Astrocyte (in vitro differentiated cells and primary cell): ENCODE data around the gene ANAPC13. TPM values are rescaled to one million over a fixed set of nuclear protein-coding genes. Genes with fewer than 3 reads are reported as not detected.

Experiments used
- DNase-seq: peaks from one replicate; pipeline ENCODE4 v3.0.0-alpha.2; 2010; ENCODE audit warnings: low read depth
- FAIRE-seq: peaks from 2 replicates; lab custom pipeline; 2011; peaks lifted over from hg19 to GRCh38; lab: Jason Lieb, UNC
- H2AFZ ChIP-seq: 2 replicates; pipeline ENCODE4 v1.6.0; 2012; ENCODE audit warnings: low read depth, low read length, inconsistent platforms
- H3K27ac ChIP-seq: 2 replicates; pipeline ENCODE4 v1.5.1; 2011; ENCODE audit warnings: low read depth, low read length, inconsistent platforms
- H3K27me3 ChIP-seq: 2 replicates; pipeline ENCODE4 v1.6.0; 2011; ENCODE audit warnings: low read length, inconsistent platforms; ENCODE audit not compliant: insufficient read depth
- H3K36me3 ChIP-seq: 2 replicates; pipeline ENCODE4 v1.5.1; 2011; ENCODE audit warnings: low read length, inconsistent platforms; ENCODE audit not compliant: insufficient read depth
- H3K4me1 ChIP-seq: 2 replicates; pipeline ENCODE4 v1.5.1; 2011; ENCODE audit warnings: low read length, inconsistent platforms; ENCODE audit not compliant: insufficient read depth
- H3K4me2 ChIP-seq: 2 replicates; pipeline ENCODE4 v1.6.0; 2012; ENCODE audit warnings: low read length, inconsistent platforms
- H3K4me3 ChIP-seq: 2 replicates; pipeline ENCODE4 v1.5.1; 2011; ENCODE audit warnings: low read depth, mild to moderate bottlenecking, low read length, inconsistent platforms; ENCODE audit not compliant: insufficient read depth
- H3K79me2 ChIP-seq: 2 replicates; pipeline ENCODE4 v1.6.0; 2012; ENCODE audit warnings: mild to moderate bottlenecking, low read length, inconsistent platforms; ENCODE audit not compliant: insufficient read depth
- H3K9ac ChIP-seq: 2 replicates; pipeline ENCODE4 v1.6.0; 2012; ENCODE audit warnings: mild to moderate bottlenecking, low read length, inconsistent platforms
- H3K9me3 ChIP-seq: 2 replicates; pipeline ENCODE4 v1.5.1; 2012; ENCODE audit warnings: low read depth, mild to moderate bottlenecking, low read length, inconsistent platforms; ENCODE audit not compliant: insufficient read depth
- H4K20me1 ChIP-seq: 2 replicates; pipeline ENCODE4 v1.6.0; 2012; ENCODE audit warnings: low read length, inconsistent platforms; ENCODE audit not compliant: insufficient read depth
- H3K27ac Mint-ChIP-seq: one replicate; pipeline ENCODE4 v1.8.0; 2021; ENCODE audit warnings: mild to moderate bottlenecking, mixed read lengths; ENCODE audit not compliant: unreplicated experiment
- H3K27me3 Mint-ChIP-seq: one replicate; pipeline ENCODE4 v1.8.0; 2021; ENCODE audit warnings: low read depth, mixed read lengths; ENCODE audit not compliant: unreplicated experiment
- H3K36me3 Mint-ChIP-seq: one replicate; pipeline ENCODE4 v1.8.0; 2021; ENCODE audit warnings: low read depth, mixed read lengths; ENCODE audit not compliant: unreplicated experiment
- H3K4me1 Mint-ChIP-seq: one replicate; pipeline ENCODE4 v1.8.0; 2021; ENCODE audit warnings: low read depth, mixed read lengths; ENCODE audit not compliant: unreplicated experiment
- H3K4me3 Mint-ChIP-seq: one replicate; pipeline ENCODE4 v1.8.0; 2021; ENCODE audit warnings: mild to moderate bottlenecking, moderate library complexity, mixed read lengths; ENCODE audit not compliant: unreplicated experiment
- H3K9me3 Mint-ChIP-seq: one replicate; pipeline ENCODE4 v1.8.0; 2021; ENCODE audit warnings: mild to moderate bottlenecking, mixed read lengths; ENCODE audit not compliant: unreplicated experiment
- CTCF ChIP-seq: IDR thresholded peaks from 2 replicates; pipeline ENCODE4 v1.5.1; 2011; ENCODE audit warnings: low read depth, mild to moderate bottlenecking, inconsistent platforms, low read length, moderate library complexity; ENCODE audit not compliant: insufficient read depth
- EZH2 ChIP-seq: IDR thresholded peaks from 2 replicates; pipeline ENCODE4 v1.6.1; 2012; ENCODE audit warnings: mild to moderate bottlenecking, low read length, inconsistent platforms; ENCODE audit not compliant: insufficient read depth
- total RNA-seq: library from RNA; stranded (reverse); gene quantifications from 2 replicates; pipeline ENCODE4 v1.2.1, GENCODE V29; 2021

ANAPC13 gene
- total RNA-seq, 1 donor from 2014 or later, result 61.0 TPM

GRCh38 chr3:134476306-134476705, 9.5 kb downstream of the ANAPC13 start:
- H3K36me3 ChIP-seq, result peaks cover 26% of the 10 kb centered on the region
- Mint-ChIP-seq H3K27me3 (no peaks in the 10 kb centered on the region), H3K4me3 (peak overlapping the region; percentile 63), H3K4me1 (peaks cover 36% of the 10 kb centered on the region), H3K9me3 (no peaks in the 10 kb centered on the region), H3K36me3 (peaks cover 6% of the 10 kb centered on the region), H3K27ac (peak overlapping the region; percentile 6)
- peak overlapping the region; percentile 45 for H3K27ac ChIP-seq
- H3K9ac ChIP-seq, result peak overlapping the region; percentile 35
- no peak for TF ChIP-seq CTCF
- no peaks in the 10 kb centered on the region for H3K27me3 ChIP-seq
- H3K79me2 ChIP-seq, result peaks cover 11% of the 10 kb centered on the region
- no peak overlapping the region for H2AFZ ChIP-seq
- H4K20me1 ChIP-seq, result no peaks in the 10 kb centered on the region
- FAIRE-seq (no peak), DNase-seq (peak; percentile 79)
- H3K4me1 ChIP-seq, result peaks cover 28% of the 10 kb centered on the region
- H3K4me2 ChIP-seq, result no peak overlapping the region
- no peak overlapping the region for H3K4me3 ChIP-seq
- no peaks in the 10 kb centered on the region for H3K9me3 ChIP-seq

GRCh38 chr3:134474956-134475355, 10.8 kb downstream of the ANAPC13 start:
- no peak overlapping the region for H3K4me2 ChIP-seq
- H3K4me1 Mint-ChIP-seq, result peaks cover 36% of the 10 kb centered on the region
- H3K9me3 ChIP-seq, result no peaks in the 10 kb centered on the region
- FAIRE-seq (no peak), DNase-seq (no peak)
- no peaks in the 10 kb centered on the region for H3K9me3 Mint-ChIP-seq
- no peaks in the 10 kb centered on the region for H3K27me3 ChIP-seq
- H2AFZ ChIP-seq, result no peak overlapping the region
- H3K27ac Mint-ChIP-seq, result no peak overlapping the region
- H3K27me3 Mint-ChIP-seq, result no peaks in the 10 kb centered on the region
- no peaks in the 10 kb centered on the region for H3K79me2 ChIP-seq
- H3K4me3 ChIP-seq, result no peak overlapping the region
- no peak overlapping the region for H3K27ac ChIP-seq
- H3K4me1 ChIP-seq, result peaks cover 30% of the 10 kb centered on the region
- no peaks in the 10 kb centered on the region for H4K20me1 ChIP-seq
- peaks cover 17% of the 10 kb centered on the region for H3K36me3 ChIP-seq
- TF ChIP-seq EZH2 (no peak), CTCF (no peak)
- H3K9ac ChIP-seq, result no peak overlapping the region
- peaks cover 6% of the 10 kb centered on the region for H3K36me3 Mint-ChIP-seq
- no peak overlapping the region for H3K4me3 Mint-ChIP-seq

GRCh38 chr3:134473868-134474546, 11.8 kb downstream of the ANAPC13 start:
- Histone ChIP-seq H3K27me3 (no peaks in the 10 kb centered on the region), H4K20me1 (no peaks in the 10 kb centered on the region), H3K9me3 (no peaks in the 10 kb centered on the region), H3K4me2 (peak overlapping the region; percentile 24), H3K36me3 (peaks cover 17% of the 10 kb centered on the region), H2AFZ (no peak overlapping the region), H3K9ac (peak overlapping the region; percentile 60), H3K79me2 (no peaks in the 10 kb centered on the region), H3K27ac (peak overlapping the region; percentile 39), H3K4me1 (peaks cover 30% of the 10 kb centered on the region), H3K4me3 (no peak overlapping the region)
- H3K9me3 Mint-ChIP-seq, result no peaks in the 10 kb centered on the region
- DNase-seq (peak; percentile 71), FAIRE-seq (peak; percentile 80)
- no peak overlapping the region for H3K27ac Mint-ChIP-seq
- TF ChIP-seq EZH2 (no peak), CTCF (peak; percentile 78)
- no peak overlapping the region for H3K4me3 Mint-ChIP-seq
- H3K4me1 Mint-ChIP-seq, result peaks cover 34% of the 10 kb centered on the region
- H3K27me3 Mint-ChIP-seq, result no peaks in the 10 kb centered on the region
- H3K36me3 Mint-ChIP-seq, result peaks cover 4% of the 10 kb centered on the region
